Suprapubic skin (tissue), 4 donors: ENCODE data around the gene DCUN1D3. TPM values are rescaled to one million over a fixed set of nuclear protein-coding genes. Genes with fewer than 3 reads are reported as not detected.

Experiments
- DNase-seq, 2 donors: peaks; one replicate each; pipeline ENCODE4 v3.0.0-alpha.2; 2019; ENCODE audit warnings: low spot score in 2 of 2
- H3K27ac ChIP-seq: fragments of 200-600 bp; sonication (generic); one replicate; pipeline ENCODE4 v1.5.1; 2019
- H3K27me3 ChIP-seq: fragments of 200-600 bp; sonication (generic); one replicate; pipeline ENCODE4 v1.5.1; 2019
- H3K36me3 ChIP-seq: fragments of 200-600 bp; sonication (generic); one replicate; pipeline ENCODE4 v1.5.1; 2019
- H3K4me1 ChIP-seq: fragments of 200-600 bp; sonication (generic); one replicate; pipeline ENCODE4 v1.5.1; 2019
- H3K4me3 ChIP-seq: fragments of 200-600 bp; sonication (generic); one replicate; pipeline ENCODE4 v1.5.1; 2019; ENCODE audit warnings: mild to moderate bottlenecking
- H3K9me3 ChIP-seq: fragments of 200-600 bp; sonication (generic); one replicate; pipeline ENCODE4 v1.5.1; 2019
- CTCF ChIP-seq, 2 donors: fragments of 200-600 bp in 1 of 2; fragments of 450-650 bp in 1 of 2; sonication (generic) in 1 of 2; IDR thresholded peaks; one replicate each; pipeline ENCODE4 v1.5.1; 2016 to 2019; ENCODE audit warnings: antibody characterized with exemption in 2 of 2, mild to moderate bottlenecking in 1 of 2, moderate library complexity in 1 of 2
- EP300 ChIP-seq: sonication (generic); formaldehyde crosslinking; IDR thresholded peaks from one replicate; pipeline ENCODE4 v1.6.1; 2017; ENCODE audit warnings: antibody characterized with exemption
- POLR2A ChIP-seq, 2 donors: fragments of 450-650 bp; IDR thresholded peaks; one replicate each; pipeline ENCODE4 v1.6.1; 2017; ENCODE audit warnings: antibody characterized with exemption in 2 of 2, mild to moderate bottlenecking in 2 of 2, moderate library complexity in 2 of 2
- POLR2AphosphoS5 ChIP-seq, 3 donors: sonication (generic); formaldehyde crosslinking; IDR thresholded peaks; one replicate each; pipeline ENCODE4 v1.6.1; 2017; ENCODE audit warnings: antibody characterized with exemption in 3 of 3
- WGBS: methylation state at CpG from one replicate; pipeline ENCODE4 v1.1.5; 2018; 5-methylcytosine and 5-hydroxymethylcytosine counted together
- total RNA-seq, 4 donors: library from RNA; depleted of rRNA; stranded (reverse); fragments of >200 nt; gene quantifications; one replicate each; pipeline ENCODE4 v1.1.0, GENCODE V29; 2016

DCUN1D3 gene
- total RNA-seq, 4 donors from 2014 or later, result 16.6 to 31.8 (median 21.1) TPM

GRCh38 chr16:20871941-20872815 lies 28.0 kb downstream of the DCUN1D3 start:
- peaks cover 73% of the 10 kb centered on the region for H3K4me1 ChIP-seq
- H3K27ac ChIP-seq, result no peak overlapping the region
- TF ChIP-seq EP300, result no peak
- TF ChIP-seq POLR2AphosphoS5 (IDR thresholded peaks at IDR 0.05), result no peak
- TF ChIP-seq POLR2A (IDR thresholded peaks at IDR 0.05), result no peak
- no peak for TF ChIP-seq CTCF (IDR thresholded peaks at IDR 0.05)
- 86% methylated on average over 9 of the region's 9 CpGs for WGBS
- no peaks in the 10 kb centered on the region for H3K27me3 ChIP-seq
- no peak for DNase-seq
- H3K36me3 ChIP-seq, result no peaks in the 10 kb centered on the region
- H3K9me3 ChIP-seq, result no peaks in the 10 kb centered on the region
- no peak overlapping the region for H3K4me3 ChIP-seq

- no peaks in the 10 kb centered on the region for H3K36me3 ChIP-seq
- no peaks in the 10 kb centered on the region for H3K9me3 ChIP-seq
- peak overlapping the region; percentile 74 for H3K27ac ChIP-seq
- TF ChIP-seq POLR2A (IDR thresholded peaks at IDR 0.05) (no peak), POLR2AphosphoS5 (IDR thresholded peaks at IDR 0.05) (no peak), EP300 (no peak), CTCF (IDR thresholded peaks at IDR 0.05) (no peak)
- DNase-seq, result no peak
- WGBS, result 51% methylated on average over 2 of the region's 2 CpGs
- H3K4me1 ChIP-seq, result peaks cover 81% of the 10 kb centered on the region
- no peak overlapping the region for H3K4me3 ChIP-seq
- H3K27me3 ChIP-seq, result no peaks in the 10 kb centered on the region
Measured at GRCh38 chr16:20871258-20871657, 28.9 kb downstream of the DCUN1D3 start.

- no peak for DNase-seq
- TF ChIP-seq POLR2A (IDR thresholded peaks at IDR 0.05) (no peak), POLR2AphosphoS5 (IDR thresholded peaks at IDR 0.05) (no peak), CTCF (IDR thresholded peaks at IDR 0.05) (no peak), EP300 (no peak)
- WGBS, result 45% methylated on average over 2 of the region's 2 CpGs
- Histone ChIP-seq H3K4me1 (peaks cover 86% of the 10 kb centered on the region), H3K9me3 (no peaks in the 10 kb centered on the region), H3K4me3 (no peak overlapping the region), H3K27me3 (no peaks in the 10 kb centered on the region), H3K36me3 (no peaks in the 10 kb centered on the region), H3K27ac (peak overlapping the region; percentile 74)
Measured at GRCh38 chr16:20870122-20870820, 29.9 kb downstream of the DCUN1D3 start.

DNA sequence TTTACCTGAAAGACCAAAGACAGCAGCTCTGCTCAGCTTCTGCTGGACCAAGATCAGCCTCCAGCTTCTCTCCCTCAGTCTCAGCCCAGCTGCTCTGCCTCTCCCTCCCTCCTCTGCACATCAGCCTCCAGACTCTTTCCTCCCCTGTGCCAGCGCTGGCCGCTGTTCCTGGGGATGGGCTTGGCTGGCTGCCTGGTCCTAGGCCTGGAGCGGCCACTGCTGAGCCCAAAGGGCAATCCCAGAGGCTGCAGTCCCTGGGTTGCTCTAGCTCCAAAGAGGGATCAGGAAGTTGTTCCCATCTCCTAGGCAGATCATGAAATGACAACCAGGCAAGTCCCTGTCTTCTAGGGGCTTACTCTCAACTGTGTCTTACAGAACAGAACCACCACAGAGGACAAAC lies 31.3 kb downstream of the DCUN1D3 start:
- H3K4me1 ChIP-seq, result peaks cover 80% of the 10 kb centered on the region
- 20% methylated on average over 3 of the region's 3 CpGs for WGBS
- H3K9me3 ChIP-seq, result no peaks in the 10 kb centered on the region
- H3K27me3 ChIP-seq, result no peaks in the 10 kb centered on the region
- H3K27ac ChIP-seq, result peak overlapping the region; percentile 74
- DNase-seq, result peak; percentile 85 to 91
- no peaks in the 10 kb centered on the region for H3K36me3 ChIP-seq
- TF ChIP-seq CTCF (IDR thresholded peaks at IDR 0.05) (no peak), EP300 (no peak), POLR2AphosphoS5 (IDR thresholded peaks at IDR 0.05) (peak in 1 of 3 donors; percentile 19), POLR2A (IDR thresholded peaks at IDR 0.05) (no peak)
- H3K4me3 ChIP-seq, result no peak overlapping the region

GRCh38 chr16:20867585-20867984 lies 32.6 kb downstream of the DCUN1D3 start:
- Histone ChIP-seq H3K9me3 (no peaks in the 10 kb centered on the region), H3K27me3 (no peaks in the 10 kb centered on the region), H3K4me1 (peaks cover 73% of the 10 kb centered on the region), H3K27ac (no peak overlapping the region), H3K36me3 (no peaks in the 10 kb centered on the region), H3K4me3 (no peak overlapping the region)
- no peak for DNase-seq
- no peak for TF ChIP-seq POLR2A (IDR thresholded peaks at IDR 0.05)
- no peak for TF ChIP-seq EP300
- TF ChIP-seq CTCF (IDR thresholded peaks at IDR 0.05), result no peak
- no peak for TF ChIP-seq POLR2AphosphoS5 (IDR thresholded peaks at IDR 0.05)
- 32% methylated on average over 2 of the region's 2 CpGs for WGBS
